ENCODE data around the gene RNASE11. TPM values are rescaled to one million over a fixed set of nuclear protein-coding genes. Genes with fewer than 3 reads are reported as not detected.

The RNASE11 gene
- total and polyA plus RNA-seq, 3 donors from 2014 or later = 31.7 to 81.0 (median 52.0) TPM

DNA sequence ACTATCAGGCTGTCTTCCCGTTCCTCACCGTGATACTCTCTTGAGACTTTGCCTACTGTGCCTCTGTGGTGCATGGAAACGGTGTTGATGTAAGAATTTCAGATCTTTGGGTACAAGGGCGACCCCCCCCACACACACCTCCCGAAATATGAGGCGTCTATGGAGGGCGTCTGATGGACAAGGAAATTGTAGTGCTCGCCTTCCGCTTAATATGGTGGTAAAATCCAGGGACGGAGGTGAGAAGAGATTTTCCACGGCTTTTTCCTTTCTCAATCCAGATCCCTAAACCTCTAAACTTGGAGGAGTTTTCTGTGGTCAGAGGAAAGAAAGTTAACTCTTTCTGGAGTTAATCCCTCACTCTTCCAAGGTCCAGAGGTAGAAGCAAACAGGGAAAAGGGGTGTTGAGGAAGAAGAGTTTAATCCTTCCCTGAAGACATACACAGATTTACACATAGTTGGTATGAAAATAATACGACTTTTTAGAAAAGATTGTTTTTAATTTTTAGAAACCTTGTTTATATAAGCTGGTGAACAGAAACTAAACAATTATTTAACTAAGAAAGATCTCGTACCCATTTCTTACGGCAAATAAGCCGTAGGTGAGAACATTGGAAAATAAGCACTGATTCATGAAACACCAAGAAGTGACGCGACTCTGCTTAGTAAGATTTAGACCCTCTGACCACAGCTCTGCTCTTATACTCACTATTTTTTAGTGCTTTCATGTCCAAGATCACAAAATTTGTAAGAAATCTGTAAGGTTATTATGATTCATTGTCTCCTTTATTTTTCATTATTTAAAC lies 26.4 kb upstream of the RNASE11 start:
- peaks cover 6% of the 10 kb centered on the region for H3K4me1 ChIP-seq
- H3K27me3 ChIP-seq = no peaks in the 10 kb centered on the region
- intact Hi-C loops (cut with DNase I; ENCODE audit: low total_unique reads) = loop anchor here (5.0 kb wide), 1 partner anchor 73 kb away; the partner anchor contains the start of gene ANG
- H3K9me3 ChIP-seq = no peaks in the 10 kb centered on the region
- peak overlapping the region; percentile 87 to 88 for H3K27ac ChIP-seq
- WGBS, 2 donors = 3 to 8% methylated on average over 17 of the region's 17 CpGs
- peak; percentile 45 for DNase-seq
- peak overlapping the region; percentile 51 to 71 for H3K4me3 ChIP-seq
- TF ChIP-seq POLR2A (IDR thresholded peaks at IDR 0.05) (no peak), CTCF (IDR thresholded peaks at IDR 0.05) (no peak)
- no peaks in the 10 kb centered on the region for H3K36me3 ChIP-seq (ENCODE audit: low read depth, missing control alignments)

DNA sequence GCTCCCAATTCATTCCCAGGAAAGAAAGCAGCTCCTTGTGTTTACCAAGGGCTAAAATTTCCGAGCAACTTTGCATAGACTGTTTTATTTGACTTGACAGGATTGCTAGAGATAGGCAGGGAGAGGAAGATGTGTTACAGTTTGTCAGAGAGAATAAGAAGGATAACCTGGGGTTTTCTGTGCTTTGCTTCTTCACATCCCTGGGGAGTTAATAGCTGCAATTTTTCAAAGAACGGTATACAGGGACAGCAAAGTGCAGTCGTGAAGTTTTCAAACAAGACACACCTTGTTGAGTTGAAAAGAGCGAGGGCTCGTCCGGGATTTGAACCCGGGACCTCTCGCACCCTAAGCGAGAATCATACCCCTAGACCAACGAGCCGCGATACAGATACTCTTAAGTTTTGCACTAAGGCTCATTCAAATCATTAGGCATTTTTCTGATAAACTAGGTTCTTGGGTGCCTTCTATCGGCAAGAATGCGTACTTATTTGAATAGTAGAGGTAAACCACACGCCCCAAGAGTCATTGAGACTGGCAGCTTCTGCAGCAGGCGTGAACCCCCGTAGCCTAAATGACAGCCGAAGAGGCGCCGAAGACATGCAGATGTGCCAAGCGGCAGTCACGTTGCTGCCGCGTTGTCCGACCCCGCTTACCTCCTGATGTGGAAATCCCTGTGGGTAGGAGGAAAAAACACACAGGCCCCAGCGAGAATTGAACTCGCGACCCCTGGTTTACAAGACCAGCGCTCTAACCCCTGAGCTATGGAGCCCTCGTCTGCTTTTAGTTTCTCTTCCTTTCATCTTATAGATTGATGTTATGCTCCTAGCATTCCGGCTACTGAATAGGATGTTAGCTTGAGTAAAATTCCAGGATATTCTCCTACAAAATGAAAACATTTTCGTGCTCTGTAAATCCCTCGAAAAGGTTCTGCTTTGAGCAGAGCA lies 25.6 kb upstream of the RNASE11 start:
- Histone ChIP-seq H3K4me3 (peak overlapping the region; percentile 51 to 71), H3K27ac (peak overlapping the region; percentile 87 to 88), H3K4me1 (peaks cover 6% of the 10 kb centered on the region), H3K9me3 (no peaks in the 10 kb centered on the region), H3K27me3 (no peaks in the 10 kb centered on the region), H3K36me3 (ENCODE audit: low read depth, missing control alignments) (no peaks in the 10 kb centered on the region)
- TF ChIP-seq POLR2A (IDR thresholded peaks at IDR 0.05) (no peak), CTCF (IDR thresholded peaks at IDR 0.05) (peak; percentile 77 to 96 (median 90))
- intact Hi-C loops (cut with DNase I; ENCODE audit: low total_unique reads) = loop anchor here (5.0 kb wide), 1 partner anchor 74 kb away; the partner anchor contains the start of gene ANG
- peak; percentile 88 for DNase-seq
- WGBS, 2 donors = 0% methylated on average over 25 to 34 of the region's 34 CpGs

DNA sequence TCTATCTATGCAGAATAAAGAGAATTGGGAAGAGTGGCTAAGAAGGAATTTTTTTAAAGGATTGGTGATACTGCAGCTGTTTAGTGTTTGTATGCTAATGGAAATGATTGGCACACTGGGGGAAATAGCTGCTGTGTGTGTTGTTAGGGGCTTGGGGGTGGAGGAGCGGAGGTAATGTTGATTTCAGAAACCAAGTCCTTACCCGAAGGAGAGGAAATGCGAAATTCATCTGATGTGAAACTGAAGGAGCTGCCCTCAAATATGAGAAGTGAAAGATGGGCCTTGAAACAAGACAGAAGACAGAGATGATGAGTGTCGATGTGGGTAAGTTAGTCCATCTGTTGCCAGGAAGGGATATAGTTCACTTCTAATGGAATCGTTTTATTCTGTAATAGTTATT lies 24.6 kb upstream of the RNASE11 start:
- no peak for DNase-seq
- Histone ChIP-seq H3K36me3 (ENCODE audit: low read depth, missing control alignments) (no peaks in the 10 kb centered on the region), H3K4me1 (peaks cover 6% of the 10 kb centered on the region), H3K27me3 (no peaks in the 10 kb centered on the region), H3K9me3 (no peaks in the 10 kb centered on the region), H3K4me3 (no peak overlapping the region), H3K27ac (no peak overlapping the region)
- no peak for TF ChIP-seq CTCF (IDR thresholded peaks at IDR 0.05)
- no peak for TF ChIP-seq POLR2A (IDR thresholded peaks at IDR 0.05)
- intact Hi-C loops (cut with DNase I; ENCODE audit: low total_unique reads) = loop anchor here (5.0 kb wide), 1 partner anchor 75 kb away; the partner anchor contains the start of gene ANG
- WGBS, 2 donors = 30 to 57% methylated on average over 5 of the region's 5 CpGs

DNA sequence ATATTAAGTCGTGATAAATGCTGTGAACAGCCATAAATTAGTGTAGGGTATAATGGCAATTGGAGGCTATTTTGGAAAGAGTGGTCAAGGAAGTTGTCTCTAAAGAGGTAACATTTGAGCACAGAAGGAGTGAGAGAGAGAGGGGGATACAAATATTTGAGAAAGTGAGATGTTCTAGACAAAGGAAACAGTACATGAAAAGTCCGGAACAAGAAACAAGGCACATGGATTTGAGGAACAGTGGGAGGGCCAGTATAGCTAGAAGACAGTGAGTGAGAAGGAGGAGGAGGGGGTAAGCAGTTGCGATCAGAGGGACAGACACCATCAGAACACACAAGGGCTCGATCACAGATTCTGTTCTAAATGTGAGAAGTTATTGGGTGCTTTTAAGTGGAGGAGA lies 23.5 kb upstream of the RNASE11 start:
- no peaks in the 10 kb centered on the region for H3K27me3 ChIP-seq
- no peak overlapping the region for H3K27ac ChIP-seq
- no peaks in the 10 kb centered on the region for H3K9me3 ChIP-seq
- DNase-seq = no peak
- peaks cover 6% of the 10 kb centered on the region for H3K4me1 ChIP-seq
- no peaks in the 10 kb centered on the region for H3K36me3 ChIP-seq (ENCODE audit: low read depth, missing control alignments)
- intact Hi-C loops (cut with DNase I; ENCODE audit: low total_unique reads) = loop anchor here (5.0 kb wide), 1 partner anchor 76 kb away; the partner anchor contains the start of gene ANG
- H3K4me3 ChIP-seq = no peak overlapping the region
- TF ChIP-seq CTCF (IDR thresholded peaks at IDR 0.05) = no peak
- no peak for TF ChIP-seq POLR2A (IDR thresholded peaks at IDR 0.05)
- WGBS, 2 donors = 33 to 53% methylated on average over 4 of the region's 4 CpGs
